ENCODE data around the gene CEACAM8.
"Not testable (repeated sequence)": the region's sequence is repeated elsewhere in the genome, so short reads cannot be mapped to it uniquely, and the experiment has no call there.

Gene CEACAM8

DNA sequence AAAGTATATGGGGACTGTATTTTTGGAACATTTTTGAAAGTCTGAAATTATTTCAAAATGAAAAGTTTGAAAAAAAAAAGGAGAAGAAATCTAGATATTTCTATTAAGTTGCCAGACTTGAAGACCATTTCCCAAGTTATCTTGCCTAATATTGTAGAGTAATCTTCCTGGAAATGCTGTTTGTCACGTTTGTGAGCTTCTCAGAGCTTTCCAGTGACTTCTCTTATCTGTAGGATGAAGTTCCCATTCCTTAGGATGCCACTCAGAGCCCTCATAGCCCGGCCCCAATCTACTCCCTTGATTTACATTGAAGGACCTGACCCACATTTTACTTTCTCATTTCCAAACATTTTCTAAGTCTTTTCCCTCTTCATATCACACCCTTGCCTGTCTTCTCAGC is 23.6 kb downstream of the CEACAM8 start:
- DNase-seq, result no peak

GRCh38 chr19:42569193-42569592 is 25.5 kb downstream of the CEACAM8 start:
- no peak for DNase-seq

GRCh38 chr19:42568006-42568405 is 26.7 kb downstream of the CEACAM8 start:
- no peak for DNase-seq

DNA sequence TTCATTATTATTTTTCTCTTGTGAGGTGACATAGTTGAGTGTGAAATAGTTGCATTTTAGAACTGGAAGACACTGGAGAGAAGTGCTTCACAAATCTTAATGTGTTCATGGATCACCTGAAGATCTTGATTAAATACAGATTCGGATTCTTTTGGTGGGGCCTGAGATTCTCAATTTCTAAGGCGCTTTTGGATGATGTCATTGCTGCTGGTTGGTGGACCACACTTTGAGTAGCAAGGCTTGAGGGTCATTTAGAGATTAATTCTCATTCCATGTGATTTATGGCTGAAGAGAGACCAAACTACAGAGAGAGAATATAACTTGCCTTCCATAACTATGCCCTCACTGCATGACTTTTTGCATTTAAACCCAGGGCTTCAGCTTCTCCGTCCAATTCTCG is 27.2 kb downstream of the CEACAM8 start:
- DNase-seq, result no peak

DNA sequence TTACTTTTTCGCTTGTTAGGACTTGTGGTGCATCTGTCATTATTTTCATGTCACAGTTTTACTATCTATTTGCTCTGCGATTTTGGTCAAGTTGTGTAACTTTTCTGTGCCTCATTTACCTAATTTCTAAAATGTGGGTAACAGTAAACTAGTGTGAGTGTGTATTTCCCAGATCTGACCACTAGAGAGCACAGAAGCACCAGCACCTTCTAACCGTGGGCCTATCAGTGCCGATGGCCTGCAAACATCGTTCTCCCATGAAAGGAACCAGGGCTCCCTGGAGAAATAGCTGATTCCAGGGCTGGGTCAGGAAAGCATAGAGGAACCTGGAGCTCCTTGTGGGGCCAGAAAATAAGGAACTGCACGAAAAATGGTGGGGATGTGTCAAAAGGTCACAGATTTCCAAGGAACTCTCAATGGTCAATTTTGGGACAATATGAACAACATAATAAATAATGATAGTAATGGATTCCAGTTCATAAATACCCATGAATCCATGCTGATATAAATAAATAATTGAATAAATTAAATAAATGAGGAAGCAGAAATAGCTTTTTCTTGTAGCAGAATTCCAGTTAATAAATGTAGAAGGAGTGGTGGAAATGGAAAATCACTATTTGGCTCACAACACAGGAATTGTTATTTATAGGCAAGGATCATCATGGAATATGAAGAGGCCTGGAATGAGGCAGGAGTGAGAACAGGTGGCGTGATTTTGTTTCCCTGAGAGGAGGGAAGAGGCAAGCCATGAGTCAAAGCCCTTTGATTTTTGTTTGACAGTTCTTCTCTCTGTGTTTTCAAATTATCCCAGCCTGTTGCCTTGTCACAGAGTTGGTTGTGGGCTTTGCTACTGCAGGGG is 31.1 kb downstream of the CEACAM8 start:
- no peak for DNase-seq

GRCh38 chr19:42561512-42561911 is 33.2 kb downstream of the CEACAM8 start:
- DNase-seq, result no peak

DNA sequence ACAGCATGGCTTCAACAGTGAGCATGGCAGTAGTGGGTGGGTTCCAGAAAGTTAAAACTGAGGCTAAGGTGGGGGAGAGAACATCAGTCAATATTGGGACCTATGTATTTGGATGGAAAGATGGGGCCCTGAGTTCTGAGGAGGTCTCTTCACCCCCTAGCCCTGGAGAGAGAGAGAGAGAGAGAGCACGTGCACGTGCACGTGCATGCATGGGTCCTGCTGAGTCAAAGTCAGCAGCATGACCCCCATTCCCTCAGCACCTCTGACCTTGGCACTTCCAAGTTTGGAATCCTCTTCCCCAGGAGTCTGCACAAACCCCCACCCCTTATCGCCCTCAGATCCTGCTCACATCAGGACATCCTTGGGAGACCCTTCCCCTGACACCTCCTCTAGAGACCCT is 34.0 kb downstream of the CEACAM8 start:
- DNase-seq, result no peak

- no peak for DNase-seq
These were observed 36.1 kb downstream of the CEACAM8 start for GRCh38 chr19:42558450-42559150.

- DNase-seq, result not testable (repeated sequence)
These were observed 37.3 kb downstream of the CEACAM8 start for GRCh38 chr19:42557386-42557871.

DNA sequence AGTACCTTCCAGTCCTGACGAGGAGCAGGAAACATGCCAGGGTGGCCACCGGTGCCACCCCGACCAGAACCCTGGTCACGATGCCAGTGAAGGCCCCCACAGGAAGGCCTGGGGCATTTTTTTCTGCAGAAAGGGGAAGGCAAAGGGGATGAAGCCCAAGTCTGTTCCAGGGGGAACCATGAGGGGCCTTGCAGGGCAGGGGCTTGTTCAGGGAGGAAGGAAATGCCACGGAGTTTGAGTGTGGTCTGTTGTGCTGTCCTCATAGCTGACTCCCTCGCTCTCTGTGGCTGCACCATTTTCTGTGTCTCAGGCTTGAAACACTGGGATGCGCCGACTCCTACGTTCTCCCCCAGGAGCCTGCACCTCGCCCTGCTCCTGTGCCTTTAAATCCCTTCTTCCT is 38.9 kb downstream of the CEACAM8 start:
- DNase-seq, result no peak

- DNase-seq, result no peak
These were observed 39.4 kb downstream of the CEACAM8 start for GRCh38 chr19:42555317-42555716.

- DNase-seq, result no peak
These were observed 40.6 kb downstream of the CEACAM8 start for GRCh38 chr19:42554046-42554575.

- no peak for DNase-seq
These were observed 41.3 kb downstream of the CEACAM8 start for GRCh38 chr19:42553292-42554045.

GRCh38 chr19:42552086-42553065 is 42.3 kb downstream of the CEACAM8 start:
- no peak for DNase-seq

DNA sequence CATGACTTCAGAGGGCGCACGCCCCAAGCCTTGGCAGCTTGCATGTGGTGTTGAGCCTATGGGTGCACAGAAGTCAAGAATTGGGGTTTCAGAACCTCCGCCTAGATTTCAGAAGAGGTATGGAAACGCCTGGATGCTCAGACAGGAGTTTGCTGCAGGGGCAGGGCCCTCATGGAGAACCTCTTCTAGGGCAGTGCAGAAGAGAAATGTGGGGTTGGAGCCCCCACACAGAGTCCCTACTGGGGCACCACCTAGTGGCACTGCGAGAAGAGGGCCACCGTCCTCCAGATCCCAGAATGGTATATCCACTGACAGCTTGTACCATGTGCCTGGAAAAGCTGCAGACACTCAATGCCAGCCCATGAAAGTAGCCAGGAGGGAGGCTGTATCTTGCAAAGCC is 44.2 kb downstream of the CEACAM8 start:
- not testable (repeated sequence) for DNase-seq

GRCh38 chr19:42549067-42549466 is 45.7 kb downstream of the CEACAM8 start:
- DNase-seq, result not testable (repeated sequence)

DNA sequence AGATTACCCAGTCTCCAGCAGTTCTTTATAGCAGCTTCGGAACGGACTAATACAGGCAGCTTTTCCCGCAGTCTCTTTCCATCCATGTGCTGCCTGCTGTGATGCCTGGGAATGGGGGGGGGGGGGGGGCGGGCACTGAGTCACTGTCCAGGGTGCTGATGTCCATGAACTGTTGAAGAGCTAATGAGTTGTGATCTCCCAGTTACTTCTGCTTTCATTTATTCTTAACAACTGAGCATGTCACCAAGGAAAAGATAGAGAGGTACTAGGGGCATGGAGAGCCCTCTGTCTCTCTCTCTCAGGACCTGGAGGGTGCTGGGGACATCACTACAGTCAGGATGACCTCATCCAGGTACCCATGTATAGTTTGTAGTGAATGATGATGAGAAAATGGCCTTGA is 46.2 kb downstream of the CEACAM8 start:
- no peak for DNase-seq

- DNase-seq, result no peak
These were observed 46.8 kb downstream of the CEACAM8 start for GRCh38 chr19:42547929-42548328.

- DNase-seq, result no peak
These were observed 47.8 kb downstream of the CEACAM8 start for GRCh38 chr19:42546831-42547500.

DNA sequence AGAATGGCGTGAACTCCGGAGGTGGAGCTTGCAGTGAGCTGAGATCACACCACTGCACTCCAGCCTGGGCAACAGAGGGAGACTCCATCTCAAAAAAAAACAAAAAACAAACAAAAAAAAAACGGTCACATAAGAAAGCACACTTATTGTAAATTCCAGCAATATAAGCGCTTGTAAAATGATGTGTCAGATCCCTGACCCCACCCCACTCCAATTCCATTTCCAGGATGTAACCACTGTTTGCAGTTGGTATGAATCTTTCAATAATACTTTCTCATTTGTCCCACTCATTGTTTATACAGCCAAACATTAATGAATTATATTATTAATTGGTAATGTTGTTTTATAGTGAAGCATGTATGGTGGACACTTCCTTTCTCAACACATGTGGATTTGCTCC is 50.6 kb downstream of the CEACAM8 start:
- DNase-seq, result no peak

DNA sequence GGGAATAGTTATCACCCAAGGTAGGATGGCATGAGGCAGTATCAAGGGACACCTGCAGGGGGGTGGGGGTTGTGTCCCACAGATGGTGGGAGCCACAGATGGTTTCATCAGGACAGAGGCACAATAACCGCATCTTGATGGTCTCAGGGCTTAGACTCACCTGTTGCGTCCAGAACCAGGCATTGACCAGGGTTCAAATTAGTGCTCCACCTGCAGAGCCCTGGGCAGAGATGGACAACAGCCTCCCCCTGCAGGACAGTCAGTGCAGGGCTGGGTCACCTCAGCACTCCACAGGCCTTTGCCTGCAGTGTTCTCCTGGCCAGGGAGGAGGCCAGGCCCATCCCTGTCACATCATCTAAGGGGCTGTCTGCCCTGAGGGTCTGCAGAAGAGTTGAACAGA is 51.9 kb downstream of the CEACAM8 start:
- DNase-seq, result no peak

Measured in activated CD4-positive, CD25-positive, alpha-beta regulatory T cell (primary cell).